NCI-H1694 treated with DMSO at 0.1 percent for 48 hours (cell line): ENCODE measurements around the gene PC.

ENCODE experiments used
- DNase-seq: peaks from one replicate; lab custom pipeline; 2025; lab: John Stamatoyannopoulos, UW

The PC gene

DNA sequence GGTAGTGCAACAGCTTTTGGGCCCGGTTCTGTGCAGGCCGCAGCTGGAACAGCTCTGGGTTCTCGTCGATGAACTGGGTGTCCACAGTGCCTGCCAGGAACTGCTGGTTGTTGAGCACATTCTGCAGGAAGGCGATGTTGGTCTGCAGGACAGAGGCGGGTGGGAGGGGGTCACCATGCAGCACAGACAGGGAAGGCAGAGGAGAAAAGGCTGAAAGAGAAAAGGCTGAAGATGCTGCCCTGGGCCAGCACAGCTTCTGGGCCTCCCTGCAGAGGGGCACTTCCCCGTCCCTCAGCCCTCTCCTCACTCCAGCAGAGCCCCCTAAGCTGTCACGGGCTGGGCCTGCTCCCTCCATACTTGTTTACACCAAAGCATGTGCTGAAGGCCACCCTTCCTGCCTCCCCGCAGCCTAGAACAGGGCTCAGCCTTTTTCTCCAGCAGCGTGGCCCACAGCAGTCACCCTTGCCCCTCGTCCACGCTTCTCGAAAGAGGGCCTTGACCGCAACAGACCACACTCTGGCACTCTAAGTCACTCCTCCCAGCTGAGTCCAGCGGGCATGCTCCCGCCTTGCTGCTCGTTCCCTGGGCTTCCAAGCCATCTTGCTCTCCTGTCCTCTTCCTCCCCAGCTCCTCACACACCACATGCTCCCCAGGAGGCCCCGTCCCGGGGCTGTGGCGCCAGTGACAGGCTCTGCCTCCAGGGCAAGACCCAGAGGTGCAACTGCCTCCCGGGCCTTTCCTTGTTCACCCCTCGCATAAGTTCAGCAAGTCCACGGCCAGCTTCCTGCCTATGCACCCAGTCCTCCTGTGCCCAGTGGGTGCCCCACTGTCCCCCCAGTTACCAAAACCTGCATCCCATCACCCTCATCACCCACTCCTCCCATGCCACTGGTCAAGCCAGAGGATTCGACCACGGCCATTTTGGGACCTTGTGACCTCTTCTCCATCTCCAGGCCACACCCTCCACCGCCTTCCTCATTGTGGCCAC is 104.6 kb downstream of the PC start:
- DNase-seq = no peak

GRCh38 chr11:66852466-66853241 is 105.5 kb downstream of the PC start:
- no peak for DNase-seq

DNA sequence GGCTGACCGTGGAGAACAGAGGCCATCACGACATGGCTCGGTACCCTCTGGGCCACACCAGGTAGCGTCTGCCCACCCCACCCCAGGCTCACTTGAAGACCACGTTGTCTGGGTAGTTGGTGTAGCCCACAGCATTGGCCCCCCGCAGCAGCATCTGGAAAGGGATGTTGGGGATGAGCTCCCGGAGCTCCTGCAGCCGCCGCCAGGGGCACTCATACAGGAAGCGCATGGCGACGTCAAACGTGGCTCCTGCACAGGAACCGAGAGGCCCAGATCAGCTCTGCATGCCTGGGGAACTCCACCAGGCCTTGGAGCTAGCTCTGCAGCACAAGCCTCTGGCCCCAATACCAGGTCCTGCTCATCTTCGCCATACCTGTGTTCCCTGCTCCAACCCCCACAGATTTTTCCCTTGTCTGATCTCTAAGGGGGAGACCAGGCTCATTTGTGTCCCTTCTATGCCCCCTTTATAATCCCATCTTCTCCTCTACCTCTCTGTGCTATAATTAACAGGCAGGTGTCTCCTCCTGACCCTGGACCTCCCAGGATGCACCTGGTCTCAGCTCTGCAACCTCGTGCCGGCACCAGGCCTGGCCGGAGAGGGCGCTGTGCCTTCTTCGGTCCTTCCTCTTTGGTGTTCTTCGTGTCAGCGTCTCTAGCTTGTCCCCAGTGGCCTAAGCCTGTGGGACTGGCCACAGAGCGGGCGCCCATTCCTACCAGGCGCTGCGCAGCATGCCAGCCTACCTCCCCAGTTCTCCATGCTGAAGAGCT is 106.3 kb downstream of the PC start:
- no peak for DNase-seq

GRCh38 chr11:66851239-66851596 is 107.0 kb downstream of the PC start:
- no peak for DNase-seq

- DNase-seq = no peak
Measured at GRCh38 chr11:66850588-66851238, 107.5 kb downstream of the PC start.

GRCh38 chr11:66850235-66850587 is 108.0 kb downstream of the PC start:
- no peak for DNase-seq

DNA sequence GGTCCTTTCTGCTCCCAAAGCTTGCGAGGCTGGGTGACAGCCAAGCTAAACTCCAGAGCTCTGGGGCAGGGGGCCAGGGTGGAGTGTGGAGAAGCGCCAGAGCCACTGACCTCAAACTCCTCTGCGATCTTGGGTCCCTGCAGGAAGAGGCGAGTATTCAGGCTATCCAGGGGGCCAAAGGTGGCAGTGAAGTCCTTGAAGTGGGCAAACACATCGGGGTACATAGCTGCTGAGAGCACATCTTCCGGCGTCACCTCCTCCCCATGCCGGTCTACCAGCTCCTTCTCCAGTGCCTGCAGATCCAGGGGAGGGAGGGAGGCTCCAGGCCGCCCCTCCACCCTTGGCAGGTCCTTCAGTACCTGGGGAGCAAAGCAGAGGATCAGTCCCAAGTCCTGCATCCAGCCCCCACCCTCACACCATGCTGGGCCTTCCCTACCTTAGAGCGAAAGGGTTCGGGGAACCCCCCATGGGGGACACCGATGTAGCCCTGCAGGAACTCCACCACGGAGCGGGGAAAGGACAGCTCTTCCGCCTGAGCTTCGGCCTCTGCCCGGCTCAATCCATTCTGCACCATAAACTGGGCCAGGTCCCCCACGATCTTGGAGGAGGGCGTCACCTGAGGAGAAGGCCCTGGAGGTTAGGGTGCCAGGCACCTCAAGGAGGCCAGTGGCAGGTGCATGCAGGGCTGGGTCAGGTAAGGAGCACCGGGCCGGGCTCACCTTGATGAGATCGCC is 108.5 kb downstream of the PC start:
- DNase-seq = no peak

GRCh38 chr11:66848671-66849500 is 109.3 kb downstream of the PC start:
- no peak for DNase-seq

DNA sequence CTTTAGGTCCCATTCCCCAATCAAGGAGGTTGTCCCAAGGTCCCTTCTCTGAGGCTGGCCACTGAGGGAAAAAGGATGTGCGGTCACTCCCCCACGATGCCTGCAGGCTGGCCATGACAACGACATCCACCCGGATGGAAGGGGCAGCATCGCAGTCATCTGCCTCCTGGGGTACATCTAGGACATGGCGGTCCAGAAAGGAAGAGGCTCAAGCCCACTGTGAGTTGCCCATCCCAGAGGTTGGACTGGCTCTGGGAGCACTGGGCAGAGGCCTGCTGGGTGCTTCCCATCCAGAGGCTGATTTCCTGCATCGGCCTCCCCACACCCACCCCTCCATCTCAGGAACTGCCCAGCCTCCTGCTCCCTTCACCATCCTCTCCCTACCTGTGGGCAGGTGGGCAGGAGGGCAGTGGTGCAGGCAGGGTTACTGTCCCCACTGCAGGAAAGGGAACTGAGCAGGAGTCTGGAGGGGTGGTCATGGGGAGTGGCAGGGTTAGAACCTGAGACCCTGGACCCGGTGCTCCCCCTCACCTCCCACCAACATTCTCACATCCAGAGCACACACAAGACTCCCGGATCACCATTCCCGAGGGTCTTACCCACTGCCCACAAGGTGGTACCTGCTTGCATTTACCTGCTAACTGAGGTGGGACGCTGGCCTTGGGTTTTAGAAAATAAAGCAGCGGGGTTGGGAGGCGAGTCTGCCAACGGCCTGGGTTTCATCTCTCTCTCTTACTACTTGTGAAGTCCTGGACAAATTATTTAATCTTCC is 110.5 kb downstream of the PC start:
- no peak for DNase-seq

- DNase-seq = no peak
Measured at GRCh38 chr11:66846671-66847091, 111.5 kb downstream of the PC start.

DNA sequence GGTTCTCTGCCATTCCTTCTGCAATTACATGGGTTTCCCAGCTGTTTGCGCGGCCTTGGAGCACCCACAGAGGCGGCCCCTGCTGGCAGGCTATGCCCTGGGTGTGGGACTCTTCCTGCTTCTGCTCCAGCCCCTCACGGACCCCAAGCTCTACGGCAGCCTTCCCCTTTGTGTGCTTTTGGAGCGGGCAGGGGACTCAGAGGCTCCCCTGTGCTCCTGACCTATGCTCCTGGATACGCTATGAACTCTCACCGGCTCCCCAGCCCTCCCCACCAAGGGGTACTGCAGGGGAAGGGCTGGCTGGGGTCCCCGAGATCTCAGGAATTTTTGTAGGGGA is 112.3 kb downstream of the PC start:
- no peak for DNase-seq

- no peak for DNase-seq
Measured at GRCh38 chr11:66845143-66845875, 112.9 kb downstream of the PC start.

- DNase-seq = no peak
Measured at GRCh38 chr11:66844496-66845142, 113.6 kb downstream of the PC start.

DNA sequence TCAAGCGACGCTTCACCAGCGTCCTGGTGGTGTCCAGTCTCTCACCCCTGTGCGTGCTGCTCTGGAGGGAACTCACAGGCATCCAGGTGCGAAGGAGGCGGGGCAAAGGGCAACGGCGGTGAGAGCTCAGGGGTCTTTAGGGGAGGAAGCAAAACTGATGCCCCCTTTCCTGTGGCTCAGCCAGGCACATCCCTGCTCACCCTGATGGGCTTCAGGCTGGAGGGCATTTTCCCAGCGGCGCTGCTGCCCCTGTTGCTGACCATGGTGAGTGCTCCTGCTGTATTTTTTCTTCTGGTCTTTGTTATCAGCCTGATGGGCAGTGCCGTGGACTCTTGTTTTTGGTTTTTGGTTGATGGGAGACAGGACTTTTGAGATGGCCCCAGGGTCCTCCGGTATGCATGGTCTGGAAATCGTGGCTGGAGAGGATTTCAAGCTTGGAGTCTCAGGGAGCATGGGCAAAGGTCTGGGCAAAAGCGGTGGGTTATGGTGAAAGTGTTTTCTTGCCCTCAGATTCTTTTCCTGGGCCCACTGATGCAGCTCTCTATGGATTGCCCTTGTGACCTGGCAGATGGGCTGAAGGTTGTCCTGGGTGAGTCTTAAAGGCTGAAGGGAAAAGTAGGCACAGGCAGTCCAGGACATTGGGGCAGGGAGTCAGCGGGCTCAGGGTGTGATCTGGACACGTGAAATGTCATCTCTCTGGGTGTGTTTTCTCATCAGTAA is 114.2 kb downstream of the PC start:
- no peak for DNase-seq

DNA sequence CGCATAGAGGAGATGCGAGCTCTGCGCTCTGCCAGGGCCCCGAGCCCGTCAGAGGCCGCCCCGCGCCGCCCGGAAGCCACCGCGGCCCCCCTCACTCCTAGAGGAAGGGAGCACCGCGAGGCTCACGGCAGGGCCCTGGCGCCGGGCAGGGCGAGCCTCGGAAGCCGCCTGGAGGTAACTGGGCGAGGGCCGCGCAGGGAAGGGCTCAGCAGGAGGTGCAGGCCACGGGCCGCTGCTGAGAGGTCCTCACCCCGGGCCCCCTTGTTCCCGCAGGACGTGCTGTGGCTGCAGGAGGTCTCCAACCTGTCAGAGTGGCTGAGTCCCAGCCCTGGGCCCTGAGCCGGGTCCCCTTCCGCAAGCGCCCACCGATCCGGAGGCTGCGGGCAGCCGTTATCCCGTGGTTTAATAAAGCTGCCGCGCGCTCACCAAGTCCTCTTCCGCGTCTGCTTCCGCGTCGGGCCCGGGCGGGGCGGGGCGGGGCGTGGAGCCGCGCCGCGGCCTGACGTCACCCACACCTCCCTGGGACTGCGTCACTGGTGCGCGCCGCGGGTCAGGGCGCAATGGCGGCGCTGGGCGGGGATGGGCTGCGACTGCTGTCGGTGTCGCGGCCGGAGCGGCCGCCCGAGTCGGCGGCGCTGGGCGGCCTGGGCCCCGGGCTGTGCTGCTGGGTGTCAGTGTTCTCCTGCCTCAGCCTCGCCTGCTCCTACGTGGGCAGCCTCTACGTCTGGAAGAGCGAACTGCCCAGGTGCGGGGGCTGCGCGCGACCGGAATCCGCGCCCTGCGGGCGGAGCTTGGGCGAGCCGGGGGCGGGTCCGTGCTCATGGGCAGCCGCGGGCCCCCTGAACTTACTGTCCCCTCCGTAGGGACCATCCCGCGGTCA is 115.0 kb downstream of the PC start, which contains the start of gene RCE1:
TSS of gene RCE1 (plus strand) at position 546 of the 880 bp plus-strand sequence. CDS start at position 561, 15 bp downstream.
- DNase-seq = peak; percentile 49

- no peak for DNase-seq
Measured at GRCh38 chr11:66842501-66842895, 115.7 kb downstream of the PC start.

- no peak for DNase-seq
Measured at GRCh38 chr11:66841861-66842260, 116.3 kb downstream of the PC start.
